ENCODE measurements around the gene ANGPT4. TPM values are rescaled to one million over a fixed set of nuclear protein-coding genes. Genes with fewer than 3 reads are reported as not detected.
A peak's percentile ranks its signal among the peaks of the same experiment; 100 is the strongest.

ANGPT4 gene
- total RNA-seq, 8 experiments from 2014 or later: 0.05 to 0.28 (median 0.08) TPM; not detected in 3

- Histone ChIP-seq H3K4me1 (replicated peaks in 1 of 2) (no peaks in the 10 kb centered on the region), H3K27ac (no peak overlapping the region), H3K4me3 (no peak overlapping the region)
- no peak for ATAC-seq (replicated peaks in 6 of 8)
- WGBS, 10 experiments: 33 to 60% (median 33%) methylated on average over 1 to 2 of the region's 7 CpGs; no CpG with 5 or more reads in 7 of the 10 experiments
- in situ Hi-C loops (cut with MboI; ENCODE audit: low pct_unique_long_range_greater_than_20kb in 2 of 9, low sequenced_read_pairs in 9 of 9, unreplicated experiment in 9 of 9): no loop called here
These were observed 38.3 kb downstream of the ANGPT4 start for GRCh38 chr20:877814-878213.

DNA sequence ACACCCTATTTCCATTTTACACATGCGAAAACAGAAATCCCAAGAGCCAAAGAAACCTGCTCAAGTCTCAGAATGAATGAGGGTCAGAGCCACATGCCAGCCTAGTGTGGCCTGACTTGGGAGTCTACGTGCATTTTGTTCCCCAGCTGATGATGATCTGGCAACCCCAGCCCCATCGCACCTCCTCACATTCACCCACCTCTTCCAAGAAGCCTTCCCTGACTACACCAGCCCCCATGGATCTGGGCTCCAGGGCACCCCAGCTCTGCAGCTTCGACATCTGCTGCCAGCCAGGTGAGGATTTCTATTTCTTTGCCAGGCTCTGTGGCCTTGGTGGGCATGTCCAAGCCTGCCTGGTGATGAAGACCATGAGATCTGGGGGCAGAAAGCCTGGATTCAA, 41.0 kb downstream of the ANGPT4 start:
- H3K4me1 ChIP-seq (replicated peaks in 1 of 2): no peaks in the 10 kb centered on the region
- no peak overlapping the region for H3K4me3 ChIP-seq
- in situ Hi-C loops (cut with MboI; ENCODE audit: low pct_unique_long_range_greater_than_20kb in 2 of 9, low sequenced_read_pairs in 9 of 9, unreplicated experiment in 9 of 9): no loop called here
- no peak overlapping the region for H3K27ac ChIP-seq
- WGBS, 10 experiments: 20 to 75% (median 50%) methylated on average over 1 to 3 of the region's 4 CpGs; no CpG with 5 or more reads in 3 of the 10 experiments
- no peak for ATAC-seq (replicated peaks in 6 of 8)

DNA sequence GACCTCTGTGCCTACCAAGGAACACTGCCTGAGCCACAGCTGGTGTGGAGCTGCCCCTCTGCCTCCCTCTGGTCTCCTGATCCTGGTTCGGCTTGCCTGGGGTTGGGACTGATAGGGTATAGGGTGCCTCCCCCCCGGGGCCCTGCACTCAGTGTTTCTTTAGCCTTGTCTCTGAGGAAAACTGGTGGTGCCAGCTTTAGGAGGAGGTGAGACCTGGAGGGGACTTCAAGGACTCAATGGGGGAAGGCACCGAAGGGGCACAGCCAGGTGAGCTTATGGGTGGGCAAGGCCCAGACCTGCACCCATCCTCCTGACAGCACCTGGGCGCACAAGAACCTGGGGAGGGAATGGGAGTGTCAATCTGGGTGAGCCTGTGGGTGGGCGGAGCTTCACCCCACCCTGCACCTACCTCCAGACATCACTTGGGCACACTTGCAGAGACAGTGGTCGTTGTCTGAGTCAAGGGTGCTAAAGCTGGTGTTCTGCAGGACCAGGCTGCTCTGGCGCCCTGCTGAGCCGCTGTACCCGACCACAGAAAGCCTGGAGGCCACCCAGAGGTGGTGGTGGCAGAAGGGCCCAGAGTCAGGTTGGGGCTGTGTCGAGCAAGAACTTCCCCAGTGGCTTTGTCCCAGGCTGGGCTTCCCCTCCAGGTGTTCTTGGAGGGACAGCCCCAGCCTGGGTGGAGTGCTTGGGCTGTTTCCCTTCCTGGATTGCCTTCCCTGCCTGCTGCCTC, 42.1 kb downstream of the ANGPT4 start:
- H3K4me3 ChIP-seq: no peak overlapping the region
- WGBS, 10 experiments: 0 to 80% (median 47%) methylated on average over 1 to 2 of the region's 10 CpGs; no CpG with 5 or more reads in 3 of the 10 experiments

GRCh38 chr20:872855-873520, 43.1 kb downstream of the ANGPT4 start:
- ATAC-seq (replicated peaks in 6 of 8): peak in 1 of 8 experiments; percentile 30
- Histone ChIP-seq H3K4me1 (replicated peaks in 1 of 2) (no peaks in the 10 kb centered on the region), H3K27ac (no peak overlapping the region), H3K4me3 (no peak overlapping the region)
- 0 to 85% (median 21%) methylated on average over 1 to 7 of the region's 20 CpGs; no CpG with 5 or more reads in 4 of the 10 experiments for WGBS, 10 experiments
- in situ Hi-C loops (cut with MboI; ENCODE audit: low pct_unique_long_range_greater_than_20kb in 2 of 9, low sequenced_read_pairs in 9 of 9, unreplicated experiment in 9 of 9): no loop called here

More for the DNA sequence above, 42.1 kb downstream of the ANGPT4 start:
- in situ Hi-C loops (cut with MboI; ENCODE audit: low pct_unique_long_range_greater_than_20kb in 2 of 9, low sequenced_read_pairs in 9 of 9, unreplicated experiment in 9 of 9): no loop called here
- ATAC-seq (replicated peaks in 6 of 8): no peak
- no peak overlapping the region for H3K27ac ChIP-seq
- H3K4me1 ChIP-seq (replicated peaks in 1 of 2): no peaks in the 10 kb centered on the region

DNA sequence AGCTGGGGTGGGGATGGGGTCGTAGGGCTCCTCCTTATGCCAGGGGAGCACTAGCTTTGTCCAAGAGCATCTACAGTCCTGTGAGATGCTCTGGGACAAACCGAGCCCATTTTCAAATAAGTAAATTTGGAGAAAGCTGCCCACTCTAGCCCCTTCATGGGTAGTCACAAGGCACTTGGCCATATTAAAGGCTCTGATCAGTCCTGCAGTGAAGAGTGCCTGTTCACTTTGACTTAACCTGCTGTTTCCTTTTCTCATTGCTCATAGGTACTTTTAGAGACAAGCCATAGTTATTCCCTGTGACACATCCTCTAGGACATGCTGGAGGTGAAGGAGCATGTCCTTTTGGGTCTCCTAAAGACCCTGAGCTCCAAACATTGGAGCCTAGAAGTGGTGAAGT, 44.2 kb downstream of the ANGPT4 start:
- Histone ChIP-seq H3K4me3 (no peak overlapping the region), H3K27ac (no peak overlapping the region), H3K4me1 (replicated peaks in 1 of 2) (no peaks in the 10 kb centered on the region)
- in situ Hi-C loops (cut with MboI; ENCODE audit: low pct_unique_long_range_greater_than_20kb in 2 of 9, low sequenced_read_pairs in 9 of 9, unreplicated experiment in 9 of 9): no loop called here
- 8 to 60% (median 20%) methylated on average over 1 to 2 of the region's 2 CpGs; no CpG with 5 or more reads in 5 of the 10 experiments for WGBS, 10 experiments
- no peak for ATAC-seq (replicated peaks in 6 of 8)

DNA sequence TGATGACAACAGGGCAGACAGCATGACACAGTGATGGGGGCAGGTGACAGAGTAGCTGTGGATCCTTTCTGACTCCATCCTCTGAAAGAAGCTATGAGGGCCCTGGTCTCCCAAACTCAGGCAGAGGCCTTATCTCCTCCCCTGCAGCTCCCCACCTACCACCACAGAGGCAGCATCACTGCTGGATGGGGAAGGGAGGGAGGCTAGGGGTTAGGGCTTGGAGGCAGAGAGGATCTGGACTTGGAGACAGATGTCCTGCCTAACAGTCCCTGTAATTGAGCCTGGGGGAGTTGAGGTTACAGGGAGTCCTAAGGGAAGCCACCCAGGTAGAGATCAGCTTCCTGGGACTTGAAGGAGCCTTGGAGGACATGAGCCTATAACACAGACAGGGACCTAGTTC, 44.7 kb downstream of the ANGPT4 start:
- Histone ChIP-seq H3K4me1 (replicated peaks in 1 of 2) (no peaks in the 10 kb centered on the region), H3K4me3 (no peak overlapping the region), H3K27ac (no peak overlapping the region)
- in situ Hi-C loops (cut with MboI; ENCODE audit: low pct_unique_long_range_greater_than_20kb in 2 of 9, low sequenced_read_pairs in 9 of 9, unreplicated experiment in 9 of 9): no loop called here
- ATAC-seq (replicated peaks in 6 of 8): no peak

DNA sequence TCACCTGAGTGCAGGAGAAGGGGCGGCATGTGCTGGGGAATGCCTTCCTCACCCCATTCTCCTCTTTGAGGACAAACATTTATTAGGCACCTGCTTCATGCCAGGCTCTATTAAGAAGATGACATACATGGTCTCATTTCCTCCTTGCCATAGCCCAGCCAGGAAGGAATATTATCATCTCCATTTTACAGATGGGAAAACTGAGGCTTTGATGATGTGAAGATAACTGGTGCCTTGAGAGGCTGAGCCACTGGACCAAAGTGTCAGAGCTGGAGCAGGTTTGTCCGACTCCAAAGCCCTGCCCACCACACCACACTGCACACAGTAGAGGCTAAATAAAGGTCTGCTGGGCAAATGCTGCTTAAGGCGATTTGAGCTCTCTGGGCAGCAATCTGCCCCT, 45.4 kb downstream of the ANGPT4 start:
- ATAC-seq (replicated peaks in 6 of 8): no peak
- H3K4me3 ChIP-seq: no peak overlapping the region
- WGBS, 10 experiments: 20 to 80% (median 60%) methylated on average over 1 to 3 of the region's 3 CpGs; no CpG with 5 or more reads in 3 of the 10 experiments
- in situ Hi-C loops (cut with MboI; ENCODE audit: low pct_unique_long_range_greater_than_20kb in 2 of 9, low sequenced_read_pairs in 9 of 9, unreplicated experiment in 9 of 9): no loop called here
- H3K4me1 ChIP-seq (replicated peaks in 1 of 2): no peaks in the 10 kb centered on the region
- no peak overlapping the region for H3K27ac ChIP-seq

DNA sequence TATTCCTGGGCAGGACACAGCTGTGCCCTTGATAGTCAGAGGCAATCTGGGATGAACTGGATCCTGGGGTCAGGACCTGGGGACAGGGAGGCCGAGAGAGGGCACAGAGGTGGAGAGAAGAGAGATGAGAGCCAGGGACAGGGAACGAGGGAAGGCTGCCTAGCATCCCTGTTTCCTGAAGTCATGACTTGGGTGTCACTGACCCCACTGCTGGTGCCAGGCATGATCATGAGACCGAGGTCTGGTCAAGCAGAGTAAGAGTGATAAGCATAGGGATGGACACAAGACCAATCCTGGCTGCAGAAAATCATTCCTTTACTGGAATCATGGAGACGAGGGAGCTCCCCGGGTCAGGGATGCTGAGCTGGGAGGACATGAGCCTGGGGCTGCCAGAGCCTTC, 46.5 kb downstream of the ANGPT4 start:
- WGBS, 10 experiments: 7 to 80% (median 40%) methylated on average over 1 to 4 of the region's 5 CpGs; no CpG with 5 or more reads in 4 of the 10 experiments
- ATAC-seq (replicated peaks in 6 of 8): no peak
- in situ Hi-C loops (cut with MboI; ENCODE audit: low pct_unique_long_range_greater_than_20kb in 2 of 9, low sequenced_read_pairs in 9 of 9, unreplicated experiment in 9 of 9): no loop called here
- Histone ChIP-seq H3K27ac (no peak overlapping the region), H3K4me1 (replicated peaks in 1 of 2) (no peaks in the 10 kb centered on the region), H3K4me3 (no peak overlapping the region)

- no peak for ATAC-seq (replicated peaks in 6 of 8)
- in situ Hi-C loops (cut with MboI; ENCODE audit: low pct_unique_long_range_greater_than_20kb in 2 of 9, low sequenced_read_pairs in 9 of 9, unreplicated experiment in 9 of 9): no loop called here
- no peaks in the 10 kb centered on the region for H3K4me1 ChIP-seq (replicated peaks in 1 of 2)
These were observed 47.9 kb downstream of the ANGPT4 start for GRCh38 chr20:868279-868678.

DNA sequence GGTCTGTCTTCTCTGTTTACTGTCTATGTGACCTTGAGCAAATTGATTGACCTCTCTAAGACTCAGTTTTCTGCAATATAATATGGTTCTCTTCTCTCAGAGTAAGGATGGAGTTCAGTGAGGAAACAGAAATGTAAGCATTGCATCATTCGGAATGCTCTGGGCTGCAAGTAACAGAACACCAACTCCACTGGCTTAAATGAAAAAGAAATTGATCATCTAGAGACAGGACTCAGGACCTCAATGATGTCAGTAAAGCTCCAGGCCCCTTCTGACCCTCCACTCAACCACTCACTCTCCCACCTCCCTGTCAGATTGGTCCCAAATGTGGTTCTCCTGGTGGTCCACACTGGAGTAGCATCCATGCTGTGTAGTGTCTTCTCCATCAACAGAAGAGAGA, 50.7 kb downstream of the ANGPT4 start:
- Histone ChIP-seq H3K27ac (no peak overlapping the region), H3K4me1 (replicated peaks in 1 of 2) (no peaks in the 10 kb centered on the region), H3K4me3 (no peak overlapping the region)
- 57 to 100% (median 60%) methylated on average over 1 of the region's 1 CpG; no CpG with 5 or more reads in 5 of the 10 experiments for WGBS, 10 experiments
- in situ Hi-C loops (cut with MboI; ENCODE audit: low pct_unique_long_range_greater_than_20kb in 2 of 9, low sequenced_read_pairs in 9 of 9, unreplicated experiment in 9 of 9): no loop called here
- peak in 2 of 8 experiments; percentile 61 to 73 for ATAC-seq (replicated peaks in 6 of 8)

More at GRCh38 chr20:868279-868678, 47.9 kb downstream of the ANGPT4 start:
- no peak overlapping the region for H3K4me3 ChIP-seq
- no peak overlapping the region for H3K27ac ChIP-seq
- WGBS, 10 experiments: 62 to 100% (median 80%) methylated on average over 1 to 8 of the region's 9 CpGs; no CpG with 5 or more reads in 3 of the 10 experiments

DNA sequence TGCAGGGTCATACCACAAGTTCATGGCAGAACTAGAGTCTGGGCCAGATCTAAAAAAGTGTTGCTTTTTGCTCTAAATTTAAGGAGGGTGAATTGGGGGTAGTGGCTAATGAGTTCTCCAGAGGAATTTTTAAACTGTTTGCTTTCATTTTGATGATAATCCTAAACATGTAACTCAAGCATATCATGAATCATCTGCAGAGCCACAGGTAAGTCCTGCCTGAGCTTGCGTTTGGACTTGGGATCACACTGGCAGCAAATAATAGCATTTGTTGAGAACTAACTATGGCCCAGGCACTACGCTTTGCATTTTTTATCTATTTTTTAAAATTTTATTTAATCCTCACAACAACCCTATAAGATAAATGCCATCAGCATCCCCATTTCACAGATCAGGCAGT, 55.2 kb downstream of the ANGPT4 start:
- no peak overlapping the region for H3K27ac ChIP-seq
- 60 to 100% (median 87%) methylated on average over 1 to 2 of the region's 2 CpGs; no CpG with 5 or more reads in 2 of the 10 experiments for WGBS, 10 experiments
- H3K4me1 ChIP-seq (replicated peaks in 1 of 2): no peaks in the 10 kb centered on the region
- H3K4me3 ChIP-seq: no peak overlapping the region
- no peak for ATAC-seq (replicated peaks in 6 of 8)
- in situ Hi-C loops (cut with MboI; ENCODE audit: low pct_unique_long_range_greater_than_20kb in 2 of 9, low sequenced_read_pairs in 9 of 9, unreplicated experiment in 9 of 9): no loop called here

GRCh38 chr20:859751-860231, 56.3 kb downstream of the ANGPT4 start:
- 0 to 100% (median 60%) methylated on average over 1 to 3 of the region's 3 CpGs; no CpG with 5 or more reads in 1 of the 10 experiments for WGBS, 10 experiments
- Histone ChIP-seq H3K4me3 (no peak overlapping the region), H3K4me1 (replicated peaks in 1 of 2) (no peaks in the 10 kb centered on the region), H3K27ac (no peak overlapping the region)
- in situ Hi-C loops (cut with MboI; ENCODE audit: low pct_unique_long_range_greater_than_20kb in 2 of 9, low sequenced_read_pairs in 9 of 9, unreplicated experiment in 9 of 9): no loop called here
- no peak for ATAC-seq (replicated peaks in 6 of 8)

GRCh38 chr20:858011-858410, 58.1 kb downstream of the ANGPT4 start:
- Histone ChIP-seq H3K4me1 (replicated peaks in 1 of 2) (no peaks in the 10 kb centered on the region), H3K27ac (no peak overlapping the region), H3K4me3 (no peak overlapping the region)
- no peak for ATAC-seq (replicated peaks in 6 of 8)
- WGBS, 10 experiments: 73 to 100% (median 82%) methylated on average over 1 to 2 of the region's 6 CpGs; no CpG with 5 or more reads in 6 of the 10 experiments
- in situ Hi-C loops (cut with MboI; ENCODE audit: low pct_unique_long_range_greater_than_20kb in 2 of 9, low sequenced_read_pairs in 9 of 9, unreplicated experiment in 9 of 9): no loop called here
